K562 (cell line): ENCODE measurements around the gene NSUN2. TPM values are rescaled to one million over a fixed set of nuclear protein-coding genes. Genes with fewer than 3 reads are reported as not detected.

ENCODE experiments used
- ATAC-seq: fragments of 200-7000 bp; cut with Tn5 transposase; 3 replicates; pipeline ENCODE4 v1.9.1; 2020; ENCODE audit warnings: moderate library complexity
- BruUV-seq: library from RNA; stranded (reverse); fragments of 400-500 nt; replicated peaks from 2 replicates; lab custom pipeline; 2021; lab: Mats Ljungman, UMichigan
- CTCF ChIA-PET: fragments of 300-600 bp; formaldehyde crosslinking; extraction: SDS; loops from one replicate; lab custom pipeline; 2021; ENCODE audit warnings: low intra/inter-chr PET ratio; lab: Yijun Ruan, JAX
- POLR2A ChIA-PET: fragments of 300-600, 350-650 bp; sonication (Branson Sonifier 250); formaldehyde crosslinking; extraction: SDS; loops from one replicate; lab custom pipeline; 2021; ENCODE audit warnings: antibody characterized with exemption, inconsistent platforms; lab: Yijun Ruan, JAX
- DNase-seq, 4 experiments: peaks; one replicate each; pipeline versions ENCODE4 v3.0.0 to v3.0.0-alpha.2; 2011 to 2018; ENCODE audit warnings: low spot score in 3 of 4, mixed read lengths in 3 of 4; ENCODE audit errors: extremely low read depth in 1 of 4
- FAIRE-seq: peaks from 2 replicates; lab custom pipeline; 2011; peaks lifted over from hg19 to GRCh38; lab: Jason Lieb, UNC
- H2AFZ ChIP-seq: 2 replicates; pipeline ENCODE4 v1.6.0; 2011; ENCODE audit warnings: low read depth, low read length, control low read depth, inconsistent platforms
- H3K27ac ChIP-seq: fragments of 200-600 bp; 3 replicates; pipeline ENCODE4 v1.8.0; 2011; ENCODE audit warnings: low read depth, mild to moderate bottlenecking, control low read depth, inconsistent platforms, low read length, moderate library complexity, mixed read lengths; ENCODE audit errors: extremely low read depth
- H3K27me3 ChIP-seq, 2 experiments: fragments of 300-600 bp in 1 of 2; 2 replicates in 1 of 2; 3 replicates in 1 of 2; pipeline versions ENCODE4 v1.6.0 to v1.8.0; 2011; ENCODE audit warnings: inconsistent platforms in 2 of 2, low read length in 2 of 2, mild to moderate bottlenecking in 1 of 2, mixed read lengths in 1 of 2, moderate library complexity in 1 of 2; ENCODE audit not compliant: control insufficient read depth in 2 of 2, insufficient read depth in 2 of 2
- H3K36me3 ChIP-seq: fragments of 300-600 bp; 3 replicates; pipeline ENCODE4 v1.8.0; 2011; ENCODE audit warnings: mild to moderate bottlenecking, low read length, inconsistent platforms; ENCODE audit not compliant: control insufficient read depth, insufficient read depth
- H3K4me1 ChIP-seq, 2 experiments: fragments of 200-600 bp in 1 of 2; replicated peaks in 1 of 2; 2 replicates in 1 of 2; 3 replicates in 1 of 2; pipeline versions ENCODE4 v1.5.1 to v1.8.0; 2011; ENCODE audit warnings: inconsistent platforms in 2 of 2, low read length in 2 of 2, mild to moderate bottlenecking in 1 of 2, mixed read lengths in 1 of 2, moderate library complexity in 1 of 2; ENCODE audit not compliant: control insufficient read depth in 2 of 2, insufficient read depth in 2 of 2
- H3K4me2 ChIP-seq: 2 replicates; pipeline ENCODE4 v1.6.1; 2011; ENCODE audit warnings: low read length, control low read depth, inconsistent platforms, mixed read lengths; ENCODE audit not compliant: insufficient read depth
- H3K4me3 ChIP-seq: fragments of 200-600 bp; sonication (generic), shearing (Covaris generic); 2 replicates; pipeline ENCODE4 v1.5.1; 2016; ENCODE audit warnings: control low read depth, inconsistent platforms
- H3K79me2 ChIP-seq: fragments of 200-600 bp; 3 replicates; pipeline ENCODE4 v1.8.0; 2011; ENCODE audit warnings: low read length, inconsistent platforms; ENCODE audit not compliant: control insufficient read depth, insufficient read depth
- H3K9ac ChIP-seq, 2 experiments: 2 replicates each; pipeline versions ENCODE4 v1.6.0 to v1.6.1; 2011; ENCODE audit warnings: low read depth in 2 of 2, low read length in 2 of 2, control low read depth in 1 of 2, inconsistent platforms in 1 of 2, mild to moderate bottlenecking in 1 of 2, mixed read lengths in 1 of 2; ENCODE audit not compliant: insufficient read depth in 1 of 2
- H3K9me1 ChIP-seq: one replicate; pipeline ENCODE4 v1.6.0; 2011; ENCODE audit warnings: inconsistent platforms, mild to moderate bottlenecking, low read length, moderate library complexity; ENCODE audit not compliant: control insufficient read depth, insufficient read depth
- H3K9me3 ChIP-seq: replicated peaks from 2 replicates; pipeline ENCODE4 v1.5.1; 2011; ENCODE audit warnings: low read depth, low read length, inconsistent platforms; ENCODE audit not compliant: control insufficient read depth, insufficient read depth
- H4K20me1 ChIP-seq: replicated peaks from 2 replicates; pipeline ENCODE4 v1.6.1; 2011; ENCODE audit warnings: low read length, inconsistent platforms, mixed read lengths; ENCODE audit not compliant: control insufficient read depth, insufficient read depth
- CCNT2 ChIP-seq: IDR thresholded peaks from 2 replicates; pipeline ENCODE4 v1.6.1; 2011; ENCODE audit warnings: borderline replicate concordance, low read depth, mild to moderate bottlenecking, moderate library complexity, mixed read lengths, low read length; ENCODE audit not compliant: insufficient read length; ENCODE audit errors: extremely low read depth
- ELF4 ChIP-seq: fragments of 450-650 bp; formaldehyde crosslinking; IDR thresholded peaks from 2 replicates; pipeline ENCODE4 v1.4.0; 2022; ENCODE audit warnings: missing genetic modification characterization
- MAFF ChIP-seq: IDR thresholded peaks from 2 replicates; pipeline ENCODE4 v1.6.1; 2012; ENCODE audit warnings: low read length, improper control_type of control experiment
- MEF2D ChIP-seq: conservative IDR thresholded peaks from 2 replicates; pipeline ENCODE4 v1.6.1; 2016; ENCODE audit warnings: low read depth, missing genetic modification characterization, missing compliant biosample characterization
- PHF20 ChIP-seq: fragments of 450-650 bp; IDR thresholded peaks from 2 replicates; pipeline ENCODE4 v1.6.1; 2018; ENCODE audit not compliant: partially characterized antibody
- POLR2AphosphoS5 ChIP-seq: IDR thresholded peaks from 2 replicates; pipeline ENCODE4 v1.6.1; 2011; ENCODE audit warnings: mild to moderate bottlenecking, low read depth, low read length, moderate library complexity; ENCODE audit not compliant: control insufficient read depth, insufficient read depth
- SUPT5H ChIP-seq: fragments of 450-650 bp; IDR thresholded peaks from 2 replicates; pipeline ENCODE4 v1.6.1; 2016
- ZFPM2 ChIP-seq: fragments of 250-450 bp; sonication (Bioruptor Pico); IDR thresholded peaks from 2 replicates; pipeline ENCODE4 v1.5.1; 2022; ENCODE audit warnings: mild to moderate bottlenecking
- ZNF212 ChIP-seq: fragments of 450-650 bp; formaldehyde crosslinking; IDR thresholded peaks from 2 replicates; pipeline ENCODE4 v1.4.0; 2020; ENCODE audit warnings: mild to moderate bottlenecking
- ZNF316 ChIP-seq: fragments of 450-650 bp; IDR thresholded peaks from 2 replicates; pipeline ENCODE4 v1.6.1; 2016
- WGBS: fragments of 100-300 bp; shearing (Covaris generic); methylation state at CpG from one replicate; pipeline ENCODE4 v1.1.6; 2016; ENCODE audit warnings: low coverage, mixed read lengths; ENCODE audit not compliant: insufficient coverage; ENCODE audit errors: missing lambda C conversion rate; 5-methylcytosine and 5-hydroxymethylcytosine counted together
- in situ Hi-C: fragments of 300-500 bp; cut with MboI; formaldehyde crosslinking; loops from 4 replicates; pipeline ENCODE4 v1.15.0; 2018; ENCODE audit warnings: inconsistent platforms, mixed read lengths
- intact Hi-C: fragments of 100-400 bp; cut with micrococcal nuclease; formaldehyde crosslinking; loops from 2 replicates; pipeline ENCODE4 v1.14.2; 2022
- polyA plus RNA-seq, 8 experiments: library from polyadenylated mRNA; depleted of rRNA in 4 of 8; stranded (reverse) in 5 of 8; unstranded in 3 of 8; fragments of >200 nt; fragmentation: Nextera tagmentation in 2 of 8; fragmentation: Illumina TruSeq in 1 of 8; extraction: Ambion mirVana in 2 of 8; extraction: Trizol in 1 of 8; gene quantifications; 2 replicates each; pipeline versions ENCODE4 v1.2.1 to v1.2.3, GENCODE V29; 2011 to 2014; ENCODE audit warnings: inconsistent platforms in 1 of 8, missing spikeins in 1 of 8
- total RNA-seq, 7 experiments: library from RNA; depleted of rRNA in 6 of 7; stranded (reverse); fragments of >200 nt in 6 of 7; fragmentation: Illumina TruSeq in 2 of 7; extraction: Trizol in 2 of 7; gene quantifications; 2 replicates each; pipeline versions ENCODE4 v1.2.1 to v1.2.3, GENCODE V29; 2011 to 2021; ENCODE audit warnings: low replicate concordance in 1 of 7
- TF ChIP-seq, protein P1 (sequence below): fragments of 250-450 bp; sonication (Bioruptor Pico); IDR thresholded peaks from 2 replicates; pipeline ENCODE4 v1.4.0; 2020
- TF ChIP-seq, protein P2 (sequence below): fragments of 450-650 bp; formaldehyde crosslinking; IDR thresholded peaks from 2 replicates; pipeline ENCODE4 v1.4.0; 2020; ENCODE audit warnings: mild to moderate bottlenecking, moderate library complexity
- TF ChIP-seq, protein P3 (sequence below): fragments of 250-450 bp; sonication (Bioruptor Pico); IDR thresholded peaks from 2 replicates; pipeline ENCODE4 v1.5.0; 2021; ENCODE audit warnings: mild to moderate bottlenecking, moderate library complexity
- TF ChIP-seq, protein P4 (sequence below): fragments of 250-450 bp; sonication (Bioruptor Pico); IDR thresholded peaks from 2 replicates; pipeline ENCODE4 v1.8.0; 2021; ENCODE audit warnings: moderate library complexity, mild to moderate bottlenecking, inconsistent platforms
- TF ChIP-seq, protein P5 (sequence below): fragments of 250-450 bp; sonication (Bioruptor Pico); IDR thresholded peaks from 2 replicates; pipeline ENCODE4 v1.6.1; 2021; ENCODE audit warnings: mild to moderate bottlenecking

Gene NSUN2
- total and polyA plus RNA-seq, 9 of the 15 experiments (the other 6 are each of a cell fraction or from before 2014, with no cell fraction given), result 9.2 to 167 (median 127) TPM

DNA sequence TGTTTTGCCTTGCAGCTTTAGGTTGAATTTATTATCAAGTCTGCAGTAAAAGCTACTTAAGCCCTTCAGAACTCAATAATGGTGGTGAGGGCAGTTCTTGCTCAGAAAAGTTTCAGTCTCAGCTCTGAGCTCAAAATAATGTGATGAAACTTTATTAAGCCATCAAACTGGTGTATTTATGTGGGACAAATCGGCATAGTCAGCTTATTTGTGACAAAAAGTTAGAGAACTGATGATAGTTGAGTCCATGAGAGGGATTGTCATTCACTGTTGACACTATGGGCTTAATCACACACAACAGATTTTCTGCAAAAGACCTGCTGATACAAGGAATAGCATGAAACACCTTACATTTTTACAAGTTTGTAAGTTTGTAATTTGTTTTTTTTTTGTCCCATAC, 9.8 kb upstream of the NSUN2 start:
- WGBS, result 19% methylated on average over 1 of the region's 1 CpG
- Histone ChIP-seq H3K27ac (no peak overlapping the region), H3K4me2 (no peak overlapping the region), H3K4me3 (no peak overlapping the region), H4K20me1 (peaks cover 2% of the 10 kb centered on the region; the same call in 1 of the 2 replicates), H3K4me1 (no peaks in the 10 kb centered on the region), H3K36me3 (peaks cover 8% of the 10 kb centered on the region; the same call in 2 of the 3 replicates), H3K27me3 (no peaks in the 10 kb centered on the region), H3K79me2 (no peaks in the 10 kb centered on the region; the same call in 2 of the 3 replicates), H3K9ac (no peak overlapping the region), H3K9me3 (no peaks in the 10 kb centered on the region), H3K9me1 (peaks cover 6% of the 10 kb centered on the region), H2AFZ (no peak overlapping the region)
- DNase-seq (no peak), FAIRE-seq (no peak), ATAC-seq (no peak)
- no TSS peak for BruUV-seq
- intact Hi-C loops, result no loop called here
- ChIA-PET POLR2A (interaction anchor here (1.2 to 2.1 kb wide), 3 partner anchors 9 to 11 kb away, joined by 3 to 5 read pairs (median 4); partner anchors contain the start of gene SRD5A1), CTCF (no interaction called here)
- in situ Hi-C loops, result no loop called here
- TF ChIP-seq ZNF212 (CRISPR knock-in tag), result no peak
- no peak for TF ChIP-seq PHF20
- TF ChIP-seq, protein P1, sequence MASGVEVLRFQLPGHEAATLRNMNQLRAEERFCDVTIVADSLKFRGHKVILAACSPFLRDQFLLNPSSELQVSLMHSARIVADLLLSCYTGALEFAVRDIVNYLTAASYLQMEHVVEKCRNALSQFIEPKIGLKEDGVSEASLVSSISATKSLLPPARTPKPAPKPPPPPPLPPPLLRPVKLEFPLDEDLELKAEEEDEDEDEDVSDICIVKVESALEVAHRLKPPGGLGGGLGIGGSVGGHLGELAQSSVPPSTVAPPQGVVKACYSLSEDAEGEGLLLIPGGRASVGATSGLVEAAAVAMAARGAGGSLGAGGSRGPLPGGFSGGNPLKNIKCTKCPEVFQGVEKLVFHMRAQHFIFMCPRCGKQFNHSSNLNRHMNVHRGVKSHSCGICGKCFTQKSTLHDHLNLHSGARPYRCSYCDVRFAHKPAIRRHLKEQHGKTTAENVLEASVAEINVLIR (CRISPR knock-in tag), result no peak
- TF ChIP-seq, protein P2, sequence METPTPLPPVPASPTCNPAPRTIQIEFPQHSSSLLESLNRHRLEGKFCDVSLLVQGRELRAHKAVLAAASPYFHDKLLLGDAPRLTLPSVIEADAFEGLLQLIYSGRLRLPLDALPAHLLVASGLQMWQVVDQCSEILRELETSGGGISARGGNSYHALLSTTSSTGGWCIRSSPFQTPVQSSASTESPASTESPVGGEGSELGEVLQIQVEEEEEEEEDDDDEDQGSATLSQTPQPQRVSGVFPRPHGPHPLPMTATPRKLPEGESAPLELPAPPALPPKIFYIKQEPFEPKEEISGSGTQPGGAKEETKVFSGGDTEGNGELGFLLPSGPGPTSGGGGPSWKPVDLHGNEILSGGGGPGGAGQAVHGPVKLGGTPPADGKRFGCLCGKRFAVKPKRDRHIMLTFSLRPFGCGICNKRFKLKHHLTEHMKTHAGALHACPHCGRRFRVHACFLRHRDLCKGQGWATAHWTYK (CRISPR knock-in tag), result no peak
- TF ChIP-seq, protein P3, sequence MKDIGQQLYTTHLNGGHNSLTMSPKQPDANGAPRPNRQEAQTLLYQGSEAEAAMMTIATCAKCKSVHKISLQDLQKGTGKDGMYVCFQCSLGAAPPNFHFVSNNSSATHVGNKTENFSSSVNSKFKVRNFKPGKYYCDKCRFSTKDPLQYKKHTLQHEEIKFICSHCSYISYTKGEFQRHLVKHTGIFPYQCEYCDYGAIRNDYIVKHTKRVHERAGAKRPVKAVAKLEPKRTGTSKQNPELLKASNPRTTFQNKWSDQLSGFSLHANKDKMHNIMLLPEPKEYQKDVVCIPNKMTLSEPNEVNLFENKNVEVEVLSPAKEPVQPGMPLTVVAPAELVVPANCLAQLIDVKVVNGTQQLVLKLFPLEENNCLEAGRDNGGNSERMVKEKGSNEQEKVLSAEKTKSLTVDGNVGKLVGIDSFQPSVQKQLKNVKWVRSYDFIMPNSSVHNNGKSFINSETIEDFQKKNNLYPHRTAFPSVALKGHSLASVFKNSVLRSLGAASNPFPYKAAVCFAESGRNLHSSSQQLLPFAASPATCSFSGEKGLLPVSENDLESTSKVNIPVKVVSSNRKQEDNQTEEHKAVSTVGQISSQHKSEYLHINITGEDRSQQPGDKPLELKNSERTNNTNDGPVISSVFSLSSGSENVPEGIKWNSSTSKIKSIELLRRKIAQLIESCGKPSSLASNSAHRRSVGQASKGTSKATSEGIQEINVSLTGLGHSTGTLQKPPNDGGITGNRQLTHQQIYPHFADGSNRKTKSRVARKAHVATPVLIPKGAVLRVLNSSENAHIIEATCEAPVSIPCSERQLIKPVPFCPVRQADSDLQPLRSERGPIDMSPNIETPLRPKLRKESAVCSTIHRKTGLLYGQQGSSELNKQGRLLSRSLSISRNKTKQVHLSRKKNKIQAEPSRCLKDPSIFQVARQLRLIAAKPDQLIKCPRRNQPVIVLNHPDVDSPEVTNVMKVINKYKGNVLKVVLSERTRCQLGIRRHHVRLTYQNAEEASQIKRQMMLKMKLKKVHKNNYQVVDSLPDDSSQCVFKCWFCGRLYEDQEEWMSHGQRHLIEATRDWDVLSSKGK (CRISPR knock-in tag), result no peak
- TF ChIP-seq, protein P4, sequence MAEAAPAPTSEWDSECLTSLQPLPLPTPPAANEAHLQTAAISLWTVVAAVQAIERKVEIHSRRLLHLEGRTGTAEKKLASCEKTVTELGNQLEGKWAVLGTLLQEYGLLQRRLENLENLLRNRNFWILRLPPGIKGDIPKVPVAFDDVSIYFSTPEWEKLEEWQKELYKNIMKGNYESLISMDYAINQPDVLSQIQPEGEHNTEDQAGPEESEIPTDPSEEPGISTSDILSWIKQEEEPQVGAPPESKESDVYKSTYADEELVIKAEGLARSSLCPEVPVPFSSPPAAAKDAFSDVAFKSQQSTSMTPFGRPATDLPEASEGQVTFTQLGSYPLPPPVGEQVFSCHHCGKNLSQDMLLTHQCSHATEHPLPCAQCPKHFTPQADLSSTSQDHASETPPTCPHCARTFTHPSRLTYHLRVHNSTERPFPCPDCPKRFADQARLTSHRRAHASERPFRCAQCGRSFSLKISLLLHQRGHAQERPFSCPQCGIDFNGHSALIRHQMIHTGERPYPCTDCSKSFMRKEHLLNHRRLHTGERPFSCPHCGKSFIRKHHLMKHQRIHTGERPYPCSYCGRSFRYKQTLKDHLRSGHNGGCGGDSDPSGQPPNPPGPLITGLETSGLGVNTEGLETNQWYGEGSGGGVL (CRISPR knock-in tag), result no peak
- TF ChIP-seq SUPT5H, result no peak
- TF ChIP-seq, protein P5, sequence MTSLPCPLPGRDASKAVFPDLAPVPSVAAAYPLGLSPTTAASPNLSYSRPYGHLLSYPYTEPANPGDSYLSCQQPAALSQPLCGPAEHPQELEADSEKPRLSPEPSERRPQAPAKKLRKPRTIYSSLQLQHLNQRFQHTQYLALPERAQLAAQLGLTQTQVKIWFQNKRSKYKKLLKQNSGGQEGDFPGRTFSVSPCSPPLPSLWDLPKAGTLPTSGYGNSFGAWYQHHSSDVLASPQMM, result no peak
- no peak for TF ChIP-seq ELF4 (CRISPR knock-in tag)
- TF ChIP-seq MAFF, result peak; percentile 64; the same call in 1 of the 2 replicates
- no peak for TF ChIP-seq POLR2AphosphoS5
- TF ChIP-seq CCNT2, result no peak
- no peak for TF ChIP-seq MEF2D (tag)
- no peak for TF ChIP-seq ZFPM2
- peak; percentile 85 for TF ChIP-seq ZNF316
